Thyroid gland (tissue), 4 donors: ENCODE results near the gene SETD2. TPM values are rescaled to one million over a fixed set of nuclear protein-coding genes. Genes with fewer than 3 reads are reported as not detected.

Experiments
- DNase-seq, 2 donors: peaks; one replicate each; pipeline ENCODE4 v3.0.0-alpha.2; 2019
- H3K27ac ChIP-seq, 3 donors: fragments of 200-600 bp; sonication (generic); 1 replicate in 2 of 3; 2 replicates in 1 of 3; pipeline ENCODE4 v1.5.1; 2016 to 2019; ENCODE audit warnings: mild to moderate bottlenecking in 1 of 3, moderate library complexity in 1 of 3
- H3K27me3 ChIP-seq: fragments of 200-600 bp; sonication (generic); one replicate; pipeline ENCODE4 v1.5.1; 2019
- H3K36me3 ChIP-seq, 2 donors: fragments of 200-600 bp; sonication (generic); one replicate each; pipeline ENCODE4 v1.5.1; 2016 to 2019
- H3K4me1 ChIP-seq, 2 donors: fragments of 200-600 bp; sonication (generic); one replicate each; pipeline ENCODE4 v1.5.1; 2017 to 2019
- H3K4me3 ChIP-seq, 3 donors: fragments of 200-600 bp; sonication (generic); replicated peaks in 1 of 3; 1 replicate in 2 of 3; 2 replicates in 1 of 3; pipeline ENCODE4 v1.5.1; 2016; ENCODE audit warnings: mild to moderate bottlenecking in 1 of 3
- H3K9me3 ChIP-seq: fragments of 200-600 bp; sonication (generic); one replicate; pipeline ENCODE4 v1.5.1; 2017
- POLR2A ChIP-seq, 2 donors: fragments of 450-650 bp; IDR thresholded peaks; one replicate each; pipeline ENCODE4 v1.6.1; 2017; ENCODE audit warnings: antibody characterized with exemption in 2 of 2, mild to moderate bottlenecking in 2 of 2, moderate library complexity in 1 of 2
- WGBS, 2 donors: methylation state at CpG; one replicate each; pipeline ENCODE4 v1.1.5; 2017; 5-methylcytosine and 5-hydroxymethylcytosine counted together
- intact Hi-C: fragments of 100-400 bp; cut with DNase I; formaldehyde crosslinking; loops from one replicate; pipeline ENCODE4 v1.15.1; 2023
- total RNA-seq, 4 donors: library from RNA; depleted of rRNA; stranded (reverse); fragments of >200 nt; gene quantifications; one replicate each; pipeline ENCODE4 v1.2.3, GENCODE V29; 2016
- TF ChIP-seq, protein P1 (sequence below), 6 experiments: fragments of 200-600 bp in 3 of 6; fragments of 450-650 bp in 3 of 6; sonication (generic) in 3 of 6; IDR thresholded peaks; one replicate each; pipeline ENCODE4 v1.5.1; 2016 to 2019; ENCODE audit warnings: antibody characterized with exemption in 6 of 6, mild to moderate bottlenecking in 2 of 6, inconsistent platforms in 1 of 6, moderate library complexity in 1 of 6

SETD2 gene
- total RNA-seq, 4 donors from 2014 or later, result 74.3 to 128 (median 85.5) TPM

GRCh38 chr3:47086071-47086470 is 77.8 kb downstream of the SETD2 start:
- Histone ChIP-seq H3K4me1 (peaks cover 0 to 4% of the 10 kb centered on the region in 2 donors), H3K36me3 (peaks cover 9 to 14% of the 10 kb centered on the region in 2 donors), H3K9me3 (no peaks in the 10 kb centered on the region), H3K27me3 (no peaks in the 10 kb centered on the region), H3K4me3 (no peak overlapping the region), H3K27ac (no peak overlapping the region)
- TF ChIP-seq, protein P1, sequence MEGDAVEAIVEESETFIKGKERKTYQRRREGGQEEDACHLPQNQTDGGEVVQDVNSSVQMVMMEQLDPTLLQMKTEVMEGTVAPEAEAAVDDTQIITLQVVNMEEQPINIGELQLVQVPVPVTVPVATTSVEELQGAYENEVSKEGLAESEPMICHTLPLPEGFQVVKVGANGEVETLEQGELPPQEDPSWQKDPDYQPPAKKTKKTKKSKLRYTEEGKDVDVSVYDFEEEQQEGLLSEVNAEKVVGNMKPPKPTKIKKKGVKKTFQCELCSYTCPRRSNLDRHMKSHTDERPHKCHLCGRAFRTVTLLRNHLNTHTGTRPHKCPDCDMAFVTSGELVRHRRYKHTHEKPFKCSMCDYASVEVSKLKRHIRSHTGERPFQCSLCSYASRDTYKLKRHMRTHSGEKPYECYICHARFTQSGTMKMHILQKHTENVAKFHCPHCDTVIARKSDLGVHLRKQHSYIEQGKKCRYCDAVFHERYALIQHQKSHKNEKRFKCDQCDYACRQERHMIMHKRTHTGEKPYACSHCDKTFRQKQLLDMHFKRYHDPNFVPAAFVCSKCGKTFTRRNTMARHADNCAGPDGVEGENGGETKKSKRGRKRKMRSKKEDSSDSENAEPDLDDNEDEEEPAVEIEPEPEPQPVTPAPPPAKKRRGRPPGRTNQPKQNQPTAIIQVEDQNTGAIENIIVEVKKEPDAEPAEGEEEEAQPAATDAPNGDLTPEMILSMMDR (IDR thresholded peaks at IDR 0.05), result no peak
- no peak for TF ChIP-seq POLR2A (IDR thresholded peaks at IDR 0.05)
- DNase-seq, result no peak
- WGBS, 2 donors, result 93 to 96% methylated on average over 7 of the region's 7 CpGs
- intact Hi-C loops, result no loop called here

DNA sequence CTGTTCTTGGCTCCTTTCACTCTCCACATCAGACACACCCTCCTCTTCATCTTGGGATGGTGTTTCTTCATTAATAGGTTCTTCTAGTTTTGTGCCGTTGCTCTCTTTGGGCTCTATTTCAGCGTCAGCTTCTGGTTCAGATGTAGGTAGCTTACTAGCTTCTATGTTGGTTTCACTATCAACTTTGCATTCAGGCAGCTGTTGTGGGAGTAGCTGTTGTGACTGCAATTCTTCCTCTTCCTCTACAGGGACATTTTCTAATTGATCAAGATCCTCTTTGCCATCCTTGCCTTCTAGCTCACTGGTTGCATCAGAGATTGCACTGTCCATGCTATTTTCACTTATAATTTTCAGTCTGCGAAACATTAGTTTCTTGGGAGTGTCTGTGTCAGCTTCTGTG is 80.1 kb downstream of the SETD2 start:
- Histone ChIP-seq H3K27me3 (no peaks in the 10 kb centered on the region), H3K27ac (no peak overlapping the region), H3K36me3 (peaks cover 16 to 23% of the 10 kb centered on the region in 2 donors), H3K4me3 (no peak overlapping the region), H3K4me1 (peaks cover 0 to 4% of the 10 kb centered on the region in 2 donors), H3K9me3 (no peaks in the 10 kb centered on the region)
- intact Hi-C loops, result no loop called here
- no peak for DNase-seq
- WGBS, 2 donors, result 93 to 95% methylated on average over 3 of the region's 3 CpGs
- TF ChIP-seq, protein P1 (IDR thresholded peaks at IDR 0.05), result no peak
- TF ChIP-seq POLR2A (IDR thresholded peaks at IDR 0.05), result no peak

DNA sequence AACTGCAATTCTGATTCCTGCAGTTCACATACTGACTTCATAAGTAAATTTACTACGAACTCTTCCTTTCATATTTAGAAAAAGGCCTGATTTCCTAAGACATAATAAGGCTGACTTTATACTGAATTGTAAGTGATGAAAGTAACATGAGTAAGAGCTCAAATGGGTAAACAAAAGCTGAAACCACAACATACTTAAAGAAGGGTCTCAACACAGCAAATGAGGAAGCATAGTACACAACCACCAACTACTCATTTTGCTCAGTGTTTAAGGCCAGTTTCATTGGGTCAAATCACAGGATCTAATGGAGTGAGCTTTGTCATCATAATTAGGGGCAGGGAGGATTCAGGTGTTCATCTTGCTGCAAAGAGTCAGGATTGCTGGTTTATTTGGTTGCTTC is 81.4 kb downstream of the SETD2 start:
- 95 to 97% methylated on average over 1 of the region's 1 CpG for WGBS, 2 donors
- H3K4me3 ChIP-seq, result no peak overlapping the region
- no peak for TF ChIP-seq POLR2A (IDR thresholded peaks at IDR 0.05)
- TF ChIP-seq, protein P1 (IDR thresholded peaks at IDR 0.05), result no peak
- H3K9me3 ChIP-seq, result no peaks in the 10 kb centered on the region
- intact Hi-C loops, result no loop called here
- peaks cover 16 to 25% of the 10 kb centered on the region in 2 donors for H3K36me3 ChIP-seq
- H3K4me1 ChIP-seq, result peaks cover 0 to 4% of the 10 kb centered on the region in 2 donors
- H3K27ac ChIP-seq, result no peak overlapping the region
- no peaks in the 10 kb centered on the region for H3K27me3 ChIP-seq
- no peak for DNase-seq

DNA sequence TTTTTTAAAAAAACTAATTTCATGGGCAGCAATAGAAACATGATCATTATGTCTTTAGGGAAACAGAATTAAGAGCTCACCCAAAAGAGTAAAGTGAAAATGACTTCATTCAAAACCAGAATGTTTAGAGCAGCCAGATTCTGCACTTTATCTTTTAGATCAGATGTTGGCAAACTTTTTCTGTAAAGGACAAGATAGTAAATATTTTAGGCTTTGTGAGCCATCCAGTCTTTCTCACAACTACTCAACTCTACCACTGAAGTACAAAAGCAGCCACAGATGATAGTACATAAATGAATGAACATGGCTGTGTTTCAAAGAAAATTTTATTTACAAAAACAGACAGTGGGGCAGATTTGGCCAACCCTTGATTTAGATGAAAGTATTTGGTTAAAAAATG is 84.5 kb downstream of the SETD2 start:
- no peak overlapping the region for H3K4me3 ChIP-seq
- TF ChIP-seq, protein P1 (IDR thresholded peaks at IDR 0.05), result no peak
- TF ChIP-seq POLR2A (IDR thresholded peaks at IDR 0.05), result no peak
- DNase-seq, result no peak
- peaks cover 20 to 22% of the 10 kb centered on the region in 2 donors for H3K36me3 ChIP-seq
- H3K27me3 ChIP-seq, result no peaks in the 10 kb centered on the region
- no peaks in the 10 kb centered on the region for H3K9me3 ChIP-seq
- H3K27ac ChIP-seq, result no peak overlapping the region
- H3K4me1 ChIP-seq, result peaks cover 0 to 4% of the 10 kb centered on the region in 2 donors
- intact Hi-C loops, result no loop called here

DNA sequence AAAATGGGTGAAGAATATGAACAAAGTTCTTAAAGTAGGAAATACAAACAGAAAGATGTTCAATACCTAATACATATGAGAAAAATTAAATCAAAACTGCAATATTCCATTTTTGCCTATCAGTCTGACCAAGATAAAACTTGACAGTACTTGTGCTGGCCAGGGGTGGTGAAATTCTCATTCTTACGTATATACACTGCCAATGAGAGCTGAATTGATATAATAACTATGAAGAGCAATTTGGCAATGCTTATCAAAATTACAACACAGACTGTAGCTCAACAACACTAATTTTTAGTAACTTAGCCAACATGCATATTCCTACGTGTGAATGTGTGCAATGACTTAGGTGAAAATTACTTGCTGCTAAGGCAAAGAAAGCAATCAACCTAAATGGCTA is 90.2 kb downstream of the SETD2 start:
- WGBS, 2 donors, result 87 to 95% methylated on average over 2 of the region's 2 CpGs
- H3K9me3 ChIP-seq, result no peaks in the 10 kb centered on the region
- intact Hi-C loops, result no loop called here
- H3K27ac ChIP-seq, result no peak overlapping the region
- DNase-seq, result no peak
- peaks cover 2 to 11% of the 10 kb centered on the region in 2 donors for H3K36me3 ChIP-seq
- H3K4me1 ChIP-seq, result no peaks in the 10 kb centered on the region
- TF ChIP-seq POLR2A (IDR thresholded peaks at IDR 0.05), result no peak
- TF ChIP-seq, protein P1 (IDR thresholded peaks at IDR 0.05), result no peak
- H3K4me3 ChIP-seq, result no peak overlapping the region
- no peaks in the 10 kb centered on the region for H3K27me3 ChIP-seq
